Effector memory CD4-positive, alpha-beta T cell (primary cell): ENCODE measurements around the gene OR1L6.

Experiments
- DNase-seq, 3 donors: peaks; one replicate each; pipeline ENCODE4 v3.0.0-alpha.2; 2020
- H3K27ac ChIP-seq: 2 replicates; pipeline ENCODE4 v1.7.0; 2013; ENCODE audit warnings: mild to moderate bottlenecking, low read length, moderate library complexity; ENCODE audit not compliant: insufficient read depth, poor library complexity, severe bottlenecking
- H3K27me3 ChIP-seq: replicated peaks from 2 replicates; pipeline ENCODE4 v1.7.0; 2013; ENCODE audit warnings: mild to moderate bottlenecking, low read length; ENCODE audit not compliant: insufficient read depth, control insufficient read depth, poor library complexity, severe bottlenecking
- H3K36me3 ChIP-seq: 2 replicates; pipeline ENCODE4 v1.7.0; 2013; ENCODE audit warnings: mild to moderate bottlenecking, low read length, moderate library complexity; ENCODE audit not compliant: control insufficient read depth, insufficient read depth
- H3K4me1 ChIP-seq: 2 replicates; pipeline ENCODE4 v1.7.0; 2013; ENCODE audit warnings: low read length, mild to moderate bottlenecking; ENCODE audit not compliant: control insufficient read depth, insufficient read depth, poor library complexity, severe bottlenecking
- H3K4me3 ChIP-seq: 2 replicates; pipeline ENCODE4 v1.7.0; 2013; ENCODE audit warnings: low read length, low read depth, mild to moderate bottlenecking; ENCODE audit not compliant: insufficient read depth, poor library complexity, severe bottlenecking
- H3K9me3 ChIP-seq: 2 replicates; pipeline ENCODE4 v1.7.0; 2013; ENCODE audit warnings: mild to moderate bottlenecking, low read length, moderate library complexity; ENCODE audit not compliant: control insufficient read depth

The OR1L6 gene

DNA sequence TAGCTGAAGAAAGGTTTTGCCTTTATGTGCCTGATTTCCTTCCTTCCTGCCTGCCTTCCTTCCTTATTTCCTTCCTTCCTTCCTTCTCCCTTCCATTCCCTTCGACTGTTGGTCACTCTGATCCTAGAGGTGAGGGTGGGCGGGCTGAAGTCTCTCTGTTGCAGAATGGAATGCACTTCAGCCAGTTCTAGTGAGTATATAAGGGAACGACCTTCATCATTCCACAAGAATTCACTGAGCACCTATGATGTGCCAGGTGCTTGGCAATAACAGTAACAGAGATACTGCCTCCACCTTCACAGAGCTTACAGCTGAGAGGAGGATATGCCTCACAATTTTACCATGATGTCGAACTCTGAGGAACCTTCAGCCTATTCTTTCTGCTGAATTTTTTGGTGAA, 37.9 kb downstream of the OR1L6 start:
- no peak for DNase-seq
- no peaks in the 10 kb centered on the region for H3K4me1 ChIP-seq
- no peak overlapping the region for H3K27ac ChIP-seq
- no peaks in the 10 kb centered on the region for H3K9me3 ChIP-seq
- H3K4me3 ChIP-seq: no peak overlapping the region
- H3K27me3 ChIP-seq: no peaks in the 10 kb centered on the region
- H3K36me3 ChIP-seq: no peaks in the 10 kb centered on the region

GRCh38 chr9:122781671-122782070, 39.6 kb downstream of the OR1L6 start:
- no peaks in the 10 kb centered on the region for H3K4me1 ChIP-seq
- no peaks in the 10 kb centered on the region for H3K27me3 ChIP-seq
- H3K9me3 ChIP-seq: no peaks in the 10 kb centered on the region
- no peak overlapping the region for H3K27ac ChIP-seq
- H3K4me3 ChIP-seq: no peak overlapping the region
- H3K36me3 ChIP-seq: no peaks in the 10 kb centered on the region
- no peak for DNase-seq

- H3K4me1 ChIP-seq: no peaks in the 10 kb centered on the region
- DNase-seq: no peak
- H3K9me3 ChIP-seq: no peaks in the 10 kb centered on the region
- H3K4me3 ChIP-seq: no peak overlapping the region
- H3K36me3 ChIP-seq: no peaks in the 10 kb centered on the region
- no peak overlapping the region for H3K27ac ChIP-seq
- no peaks in the 10 kb centered on the region for H3K27me3 ChIP-seq
Measured at GRCh38 chr9:122785269-122785668, 43.2 kb downstream of the OR1L6 start.

DNA sequence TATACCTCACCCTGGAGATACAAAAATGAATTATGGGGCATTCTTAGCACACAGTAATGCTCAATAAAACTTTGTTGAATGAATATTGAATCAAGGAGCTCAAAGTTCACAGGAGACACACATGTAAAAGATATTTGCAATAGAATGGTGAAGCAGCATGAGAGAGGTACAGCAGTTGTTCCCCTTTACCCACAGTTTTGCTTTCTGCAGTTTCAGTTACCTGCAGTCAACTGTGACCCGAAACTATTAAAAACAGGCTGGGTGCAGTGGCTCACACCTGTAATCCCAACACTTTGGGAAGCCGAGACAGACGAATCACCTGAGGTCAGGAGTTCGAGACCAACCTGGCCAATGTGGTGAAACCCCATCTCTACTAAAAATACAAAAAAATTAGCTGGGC, 44.2 kb downstream of the OR1L6 start:
- DNase-seq: no peak
- no peaks in the 10 kb centered on the region for H3K27me3 ChIP-seq
- no peak overlapping the region for H3K4me3 ChIP-seq
- H3K27ac ChIP-seq: no peak overlapping the region
- H3K36me3 ChIP-seq: no peaks in the 10 kb centered on the region
- H3K9me3 ChIP-seq: no peaks in the 10 kb centered on the region
- no peaks in the 10 kb centered on the region for H3K4me1 ChIP-seq

DNA sequence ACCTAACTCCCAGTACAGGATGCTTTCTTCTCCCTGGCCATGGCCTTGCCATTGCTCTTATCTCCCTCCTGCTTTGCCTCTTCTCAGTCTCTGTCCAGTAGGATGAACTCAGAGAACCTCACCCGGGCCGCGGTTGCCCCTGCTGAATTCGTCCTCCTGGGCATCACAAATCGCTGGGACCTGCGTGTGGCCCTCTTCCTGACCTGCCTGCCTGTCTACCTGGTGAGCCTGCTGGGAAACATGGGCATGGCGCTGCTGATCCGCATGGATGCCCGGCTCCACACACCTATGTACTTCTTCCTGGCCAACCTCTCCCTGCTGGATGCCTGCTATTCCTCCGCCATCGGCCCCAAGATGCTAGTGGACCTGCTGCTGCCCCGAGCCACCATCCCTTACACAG, 46.7 kb downstream of the OR1L6 start, which contains the start of gene OR5C1:
OR5C1 (plus strand) TSS at position 103 of the 400 bp plus-strand sequence; CDS start at position 103, 0 bp downstream.
- Histone ChIP-seq H3K27ac (no peak within 1 kb of the TSS), H3K27me3 (no peaks in the 10 kb centered on the region), H3K36me3 (no peaks in the 10 kb centered on the region), H3K9me3 (no peaks in the 10 kb centered on the region), H3K4me1 (no peaks in the 10 kb centered on the region), H3K4me3 (no peak within 1 kb of the TSS)
- DNase-seq: no peak

DNA sequence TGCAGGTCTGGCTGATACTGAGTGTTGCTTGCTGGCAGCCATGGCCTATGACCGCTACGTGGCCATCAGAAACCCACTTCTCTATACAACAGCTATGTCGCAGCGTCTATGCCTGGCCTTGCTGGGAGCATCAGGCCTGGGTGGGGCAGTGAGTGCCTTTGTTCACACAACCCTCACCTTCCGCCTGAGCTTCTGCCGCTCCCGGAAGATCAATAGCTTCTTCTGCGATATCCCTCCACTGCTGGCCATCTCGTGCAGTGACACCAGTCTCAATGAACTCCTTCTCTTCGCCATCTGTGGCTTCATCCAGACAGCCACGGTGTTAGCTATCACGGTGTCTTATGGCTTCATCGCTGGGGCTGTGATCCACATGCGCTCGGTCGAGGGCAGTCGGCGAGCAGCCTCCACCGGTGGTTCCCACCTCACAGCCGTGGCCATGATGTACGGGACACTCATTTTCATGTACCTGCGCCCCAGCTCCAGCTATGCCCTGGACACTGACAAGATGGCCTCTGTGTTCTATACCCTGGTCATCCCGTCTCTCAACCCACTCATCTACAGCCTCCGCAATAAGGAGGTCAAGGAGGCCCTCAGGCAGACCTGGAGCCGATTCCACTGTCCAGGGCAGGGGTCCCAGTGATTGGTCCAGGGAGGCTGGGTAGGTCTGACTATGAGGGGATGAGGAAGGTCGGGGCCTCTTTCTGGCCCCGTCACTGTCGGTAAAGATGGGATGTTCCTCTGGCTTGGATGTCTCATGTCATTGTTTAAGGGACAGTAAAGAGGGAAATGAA, 47.3 kb downstream of the OR1L6 start:
- no peak for DNase-seq
- no peak overlapping the region for H3K4me3 ChIP-seq
- H3K9me3 ChIP-seq: no peaks in the 10 kb centered on the region
- no peaks in the 10 kb centered on the region for H3K4me1 ChIP-seq
- H3K27ac ChIP-seq: no peak overlapping the region
- H3K36me3 ChIP-seq: no peaks in the 10 kb centered on the region
- no peaks in the 10 kb centered on the region for H3K27me3 ChIP-seq

- H3K4me1 ChIP-seq: no peaks in the 10 kb centered on the region
- no peak for DNase-seq
- no peak overlapping the region for H3K4me3 ChIP-seq
- H3K36me3 ChIP-seq: no peaks in the 10 kb centered on the region
- H3K9me3 ChIP-seq: no peaks in the 10 kb centered on the region
- H3K27ac ChIP-seq: no peak overlapping the region
- no peaks in the 10 kb centered on the region for H3K27me3 ChIP-seq
Measured at GRCh38 chr9:122791872-122792669, 50.0 kb downstream of the OR1L6 start.

GRCh38 chr9:122797316-122798063, 55.4 kb downstream of the OR1L6 start:
- H3K4me1 ChIP-seq: no peaks in the 10 kb centered on the region
- no peaks in the 10 kb centered on the region for H3K9me3 ChIP-seq

More at GRCh38 chr9:122797316-122798063, 55.4 kb downstream of the OR1L6 start:
- Histone ChIP-seq H3K4me3 (no peak overlapping the region), H3K27ac (no peak overlapping the region), H3K36me3 (no peaks in the 10 kb centered on the region), H3K27me3 (no peaks in the 10 kb centered on the region)
- DNase-seq: no peak
